ENCODE measurements around the gene ARHGAP15.

The ARHGAP15 gene

DNA sequence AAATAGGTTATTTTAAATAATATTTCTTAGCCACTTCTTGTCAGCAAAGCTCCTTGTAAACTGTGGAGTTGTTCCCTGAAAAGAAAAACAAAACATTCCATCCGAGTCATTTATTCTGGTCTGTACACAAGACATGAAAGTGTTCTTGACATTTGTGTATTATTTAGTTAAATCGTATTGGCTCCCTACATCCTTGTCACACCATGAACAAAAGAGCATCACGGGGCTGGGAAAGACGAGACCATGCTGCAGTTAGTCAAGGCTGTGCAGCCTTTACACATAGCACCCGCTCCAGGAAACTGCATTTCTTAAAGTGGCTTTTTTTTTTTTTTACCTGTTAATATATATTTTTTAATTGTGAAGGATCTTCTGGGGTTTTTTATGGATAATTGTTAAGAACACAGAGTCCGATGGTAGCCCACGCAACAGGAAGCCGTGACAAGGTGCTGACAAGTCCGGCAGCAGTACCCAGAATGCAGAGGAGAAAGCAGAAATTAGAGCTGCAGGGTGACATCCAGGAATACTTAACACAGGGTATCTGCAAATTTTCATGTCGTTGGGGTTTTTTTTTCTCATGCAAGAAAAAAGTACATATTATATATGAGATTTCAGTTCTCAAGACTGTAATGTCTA is 588.4 kb downstream of the ARHGAP15 start:
- TF ChIP-seq CEBPB (IDR thresholded peaks at IDR 0.05) (no peak), NFIC (IDR thresholded peaks at IDR 0.05) (no peak), YY1 (IDR thresholded peaks at IDR 0.05; ENCODE audit: low read depth) (no peak)
- TF ChIP-seq, protein P1, sequence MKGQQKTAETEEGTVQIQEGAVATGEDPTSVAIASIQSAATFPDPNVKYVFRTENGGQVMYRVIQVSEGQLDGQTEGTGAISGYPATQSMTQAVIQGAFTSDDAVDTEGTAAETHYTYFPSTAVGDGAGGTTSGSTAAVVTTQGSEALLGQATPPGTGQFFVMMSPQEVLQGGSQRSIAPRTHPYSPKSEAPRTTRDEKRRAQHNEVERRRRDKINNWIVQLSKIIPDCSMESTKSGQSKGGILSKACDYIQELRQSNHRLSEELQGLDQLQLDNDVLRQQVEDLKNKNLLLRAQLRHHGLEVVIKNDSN (IDR thresholded peaks at IDR 0.05): no peak

GRCh38 chr2:143718745-143719144 is 589.5 kb downstream of the ARHGAP15 start:
- TF ChIP-seq, protein P2, sequence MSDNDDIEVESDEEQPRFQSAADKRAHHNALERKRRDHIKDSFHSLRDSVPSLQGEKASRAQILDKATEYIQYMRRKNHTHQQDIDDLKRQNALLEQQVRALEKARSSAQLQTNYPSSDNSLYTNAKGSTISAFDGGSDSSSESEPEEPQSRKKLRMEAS (IDR thresholded peaks at IDR 0.05): no peak

- no peak for TF ChIP-seq YY1 (IDR thresholded peaks at IDR 0.05; ENCODE audit: low read depth)
- TF ChIP-seq, protein P2 (IDR thresholded peaks at IDR 0.05): no peak
- TF ChIP-seq TAF1 (IDR thresholded peaks at IDR 0.05; ENCODE audit: low read depth): no peak
- no peak for TF ChIP-seq CEBPB (IDR thresholded peaks at IDR 0.05)
- no peak for TF ChIP-seq NFIC (IDR thresholded peaks at IDR 0.05)
- no peak for TF ChIP-seq REST (IDR thresholded peaks at IDR 0.05; ENCODE audit: low read depth)
- no peak for TF ChIP-seq EGR1 (IDR thresholded peaks at IDR 0.05)
- no peak for TF ChIP-seq ZBTB7A (IDR thresholded peaks at IDR 0.05; ENCODE audit: low read depth)
- TF ChIP-seq FOXM1 (IDR thresholded peaks at IDR 0.05; ENCODE audit: borderline replicate concordance, low read depth): no peak
- no peak for TF ChIP-seq TEAD4 (IDR thresholded peaks at IDR 0.05)
- no peak for TF ChIP-seq RAD21 (IDR thresholded peaks at IDR 0.05; ENCODE audit: low read depth)
- no peak for TF ChIP-seq EP300 (IDR thresholded peaks at IDR 0.05; ENCODE audit: borderline replicate concordance)
- no peak for TF ChIP-seq TCF12 (IDR thresholded peaks at IDR 0.05; ENCODE audit: low read depth)
Observed at GRCh38 chr2:143719406-143719805, 590.2 kb downstream of the ARHGAP15 start.

DNA sequence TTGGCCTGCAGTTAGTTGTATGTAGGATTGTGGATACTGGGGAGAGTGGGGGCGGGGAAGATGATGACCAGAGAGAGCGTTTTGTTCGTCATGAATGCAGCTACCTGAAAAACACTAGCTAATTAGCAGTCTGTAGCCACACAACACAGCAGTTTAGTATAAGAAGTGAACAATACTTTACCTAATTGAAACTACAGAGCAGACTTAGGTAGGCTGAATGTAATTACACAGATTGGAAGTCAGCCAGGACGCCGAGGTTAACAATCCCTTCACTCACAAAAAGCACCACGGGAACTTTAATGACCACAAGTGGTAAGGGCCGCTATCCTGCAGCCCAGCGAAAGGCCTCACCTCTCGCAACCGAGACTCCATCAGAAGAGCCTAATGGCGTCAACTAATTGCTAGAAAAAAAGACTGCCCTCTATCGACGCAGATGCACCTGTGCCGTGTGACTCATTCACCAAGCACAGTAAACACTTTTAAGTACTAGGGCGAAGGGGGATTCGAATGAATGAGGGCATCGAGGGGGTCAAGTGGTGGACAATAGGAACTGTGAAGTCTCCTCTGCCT is 591.0 kb downstream of the ARHGAP15 start:
- TF ChIP-seq, protein P1 (IDR thresholded peaks at IDR 0.05): no peak
- TF ChIP-seq RAD21 (IDR thresholded peaks at IDR 0.05; ENCODE audit: low read depth) (no peak), ZBTB7A (IDR thresholded peaks at IDR 0.05; ENCODE audit: low read depth) (no peak), TAF1 (IDR thresholded peaks at IDR 0.05; ENCODE audit: low read depth) (no peak), CREB1 (IDR thresholded peaks at IDR 0.05; ENCODE audit: low read depth) (no peak), REST (IDR thresholded peaks at IDR 0.05; ENCODE audit: low read depth) (no peak), TCF12 (IDR thresholded peaks at IDR 0.05; ENCODE audit: low read depth) (no peak), EGR1 (IDR thresholded peaks at IDR 0.05) (no peak), YY1 (IDR thresholded peaks at IDR 0.05; ENCODE audit: low read depth) (no peak), TEAD4 (IDR thresholded peaks at IDR 0.05) (no peak), CEBPB (IDR thresholded peaks at IDR 0.05) (no peak), NFIC (IDR thresholded peaks at IDR 0.05) (no peak), EP300 (IDR thresholded peaks at IDR 0.05; ENCODE audit: borderline replicate concordance) (no peak), FOXM1 (IDR thresholded peaks at IDR 0.05; ENCODE audit: borderline replicate concordance, low read depth) (no peak)
- TF ChIP-seq, protein P2 (IDR thresholded peaks at IDR 0.05): no peak

- no peak for TF ChIP-seq NFIC (IDR thresholded peaks at IDR 0.05)
- no peak for TF ChIP-seq TAF1 (IDR thresholded peaks at IDR 0.05; ENCODE audit: low read depth)
- TF ChIP-seq FOXM1 (IDR thresholded peaks at IDR 0.05; ENCODE audit: borderline replicate concordance, low read depth): no peak
- TF ChIP-seq YY1 (IDR thresholded peaks at IDR 0.05; ENCODE audit: low read depth): no peak
- no peak for TF ChIP-seq CREB1 (IDR thresholded peaks at IDR 0.05; ENCODE audit: low read depth)
- TF ChIP-seq CEBPB (IDR thresholded peaks at IDR 0.05): no peak
- TF ChIP-seq, protein P2 (IDR thresholded peaks at IDR 0.05): no peak
- TF ChIP-seq REST (IDR thresholded peaks at IDR 0.05; ENCODE audit: low read depth): no peak
- no peak for TF ChIP-seq TCF12 (IDR thresholded peaks at IDR 0.05; ENCODE audit: low read depth)
- TF ChIP-seq ZBTB7A (IDR thresholded peaks at IDR 0.05; ENCODE audit: low read depth): no peak
- TF ChIP-seq RAD21 (IDR thresholded peaks at IDR 0.05; ENCODE audit: low read depth): no peak
Observed at GRCh38 chr2:143725400-143725799, 596.2 kb downstream of the ARHGAP15 start.

Data from Ishikawa (cell line).